Mammary epithelial cell (primary cell): ENCODE measurements around the gene NKAPL.

Experiments
- CTCF ChIP-seq, 2 donors: IDR thresholded peaks in 1 of 2; conservative IDR thresholded peaks in 1 of 2; 2 replicates each; pipeline ENCODE4 v1.5.1; 2011 to 2012; ENCODE audit warnings: inconsistent platforms in 2 of 2, low read length in 2 of 2, mild to moderate bottlenecking in 2 of 2, control low read depth in 1 of 2, low read depth in 1 of 2; ENCODE audit not compliant: insufficient read depth in 1 of 2; ENCODE audit errors: extremely low read depth in 1 of 2
- EZH2 ChIP-seq: IDR thresholded peaks from 2 replicates; pipeline ENCODE4 v1.6.1; 2012; ENCODE audit warnings: low read length, inconsistent platforms, borderline replicate concordance

GRCh38 chr6:28240471-28240870 is 18.6 kb upstream of the NKAPL start:
- TF ChIP-seq EZH2 (no peak), CTCF (conservative IDR thresholded peaks at IDR 0.05 in 1 of 2, IDR thresholded peaks at IDR 0.05 in 1 of 2; ENCODE audit: extremely low read depth in 1 of 2, insufficient read depth in 1 of 2, low read depth in 1 of 2, low read length in 2 of 2) (no peak)
